HG02571 (cell line): ENCODE measurements around the gene PNMA6F.
"Not testable (repeated sequence)": the region's sequence is repeated elsewhere in the genome, so short reads cannot be mapped to it uniquely, and the experiment has no call there.

Experiments
- ATAC-seq: cut with Tn5 transposase; IDR thresholded peaks from one replicate; pipeline ENCODE4 v1.9.1; 2021; ENCODE audit warnings: mild to moderate bottlenecking, moderate library complexity; ENCODE audit not compliant: unreplicated experiment

PNMA6F gene

DNA sequence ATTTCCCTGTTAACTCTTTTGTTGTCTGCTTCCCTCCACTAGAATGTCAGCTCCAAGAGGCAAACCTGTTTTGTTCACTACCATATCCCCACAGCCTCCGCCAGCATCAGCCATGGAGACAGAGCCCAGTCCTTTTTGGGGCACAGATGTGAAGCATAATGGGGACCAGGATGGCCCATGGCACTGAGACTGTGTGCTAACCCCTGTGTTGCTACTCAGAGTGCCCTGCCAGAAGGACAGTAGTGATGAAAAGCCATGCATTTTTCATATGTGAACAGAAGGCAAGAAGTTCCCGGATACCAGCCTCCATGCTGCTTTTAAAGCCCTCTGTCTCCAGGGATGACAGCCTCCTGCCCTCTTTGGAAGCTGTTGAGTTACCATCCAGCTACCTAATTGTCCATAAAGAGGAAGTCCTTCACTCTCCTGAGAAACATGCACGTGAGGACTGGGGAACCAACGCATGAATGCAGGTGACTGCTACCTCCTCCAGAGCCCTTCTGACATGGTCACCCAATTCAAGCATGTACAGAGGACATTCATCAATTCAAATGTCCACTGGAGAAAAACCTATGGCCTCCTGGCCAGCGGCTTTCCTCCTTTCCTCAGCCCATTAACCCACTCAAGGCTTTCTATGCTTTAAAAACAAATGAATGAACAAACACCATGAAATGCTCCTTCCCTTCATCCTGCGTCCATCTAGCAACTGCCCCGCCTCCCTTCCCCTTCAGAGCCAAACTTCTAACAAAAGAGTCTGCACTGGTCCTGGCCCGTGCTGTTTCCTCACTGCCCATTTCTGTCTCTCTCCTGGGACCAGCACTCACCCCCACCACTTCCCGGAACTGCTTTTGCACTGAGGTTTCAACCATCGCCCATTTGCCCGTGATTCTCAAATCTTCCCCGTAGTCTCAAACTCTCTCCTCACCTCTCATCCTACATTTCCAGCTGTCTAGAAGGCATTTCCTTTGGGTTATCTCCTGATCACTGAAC lies 18.0 kb downstream of the PNMA6F start:
- ATAC-seq = no peak

DNA sequence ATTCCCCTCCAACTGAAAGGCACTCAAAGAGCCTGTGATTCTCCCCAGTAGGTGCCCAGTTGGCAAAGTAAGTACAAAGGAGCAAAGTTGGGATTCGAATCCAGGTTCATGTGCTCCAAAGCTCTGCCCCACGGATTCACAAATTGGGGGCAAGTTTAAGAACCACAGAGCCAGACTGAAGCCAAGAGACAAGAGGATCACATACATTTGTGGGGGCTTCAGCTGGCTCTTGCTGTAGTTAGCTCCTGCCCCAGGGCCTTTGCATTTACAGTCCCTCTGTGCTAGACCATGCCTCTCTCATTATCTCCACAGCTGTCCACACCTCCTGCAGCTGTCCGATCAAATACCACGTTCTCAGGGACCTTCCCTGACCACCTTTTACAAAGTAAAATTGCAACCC lies 18.8 kb downstream of the PNMA6F start:
- no peak for ATAC-seq

DNA sequence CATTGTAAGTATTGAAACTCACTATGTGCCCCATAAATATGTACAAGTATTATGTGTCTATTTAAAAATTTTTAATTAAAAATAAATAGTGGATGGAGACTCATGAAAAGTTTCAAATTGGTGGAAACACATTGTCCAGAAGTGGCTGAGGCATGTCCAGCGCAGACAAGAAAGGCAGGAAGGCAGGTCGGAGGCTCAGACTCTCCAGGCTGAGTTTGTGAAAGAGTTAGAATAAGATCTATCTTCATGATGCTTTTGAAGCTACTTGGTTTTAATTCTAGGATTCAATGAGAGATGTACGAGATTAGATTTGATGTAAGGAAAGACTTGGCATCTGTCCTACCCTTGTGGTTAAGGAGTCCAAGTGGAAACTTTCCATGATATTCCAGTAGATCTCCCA lies 19.8 kb downstream of the PNMA6F start:
- no peak for ATAC-seq

DNA sequence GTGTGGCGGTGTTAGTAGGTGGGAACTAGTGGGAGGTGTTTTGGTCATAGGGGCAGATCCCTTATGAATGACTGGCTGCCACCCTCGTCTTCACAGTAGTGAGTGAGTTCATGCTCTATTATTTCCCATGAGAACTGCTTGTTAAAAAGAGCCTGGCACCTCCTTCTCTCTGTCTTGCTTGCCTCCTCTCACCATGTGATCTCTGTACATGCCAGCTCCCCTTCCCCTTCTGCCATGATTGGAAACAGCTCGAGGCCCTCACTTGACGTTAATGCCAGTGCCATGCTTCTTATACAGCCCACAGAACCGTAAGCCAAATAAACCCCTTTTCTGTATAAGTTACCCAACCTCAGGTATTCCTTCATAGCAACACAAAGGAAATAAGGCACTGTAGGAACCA lies 21.7 kb downstream of the PNMA6F start:
- ATAC-seq = no peak

DNA sequence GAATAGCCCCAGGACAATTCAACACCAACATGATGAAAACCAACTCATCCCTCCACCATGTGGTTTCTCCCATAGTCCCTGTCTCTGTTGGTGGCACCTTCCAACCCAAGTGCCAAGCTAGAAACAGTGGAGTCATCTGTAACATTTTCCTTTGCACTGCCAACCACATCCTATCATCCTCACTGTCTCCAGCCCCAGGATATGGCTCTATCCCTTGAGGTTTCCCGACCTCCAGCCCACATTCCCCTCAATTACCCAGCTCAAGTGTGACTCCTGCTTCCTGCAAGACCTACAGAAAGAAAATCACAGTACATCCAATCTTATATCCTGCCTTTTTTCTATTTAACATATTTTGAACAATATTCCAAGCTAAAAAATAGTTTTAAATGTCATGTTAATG lies 24.2 kb downstream of the PNMA6F start:
- ATAC-seq = no peak

DNA sequence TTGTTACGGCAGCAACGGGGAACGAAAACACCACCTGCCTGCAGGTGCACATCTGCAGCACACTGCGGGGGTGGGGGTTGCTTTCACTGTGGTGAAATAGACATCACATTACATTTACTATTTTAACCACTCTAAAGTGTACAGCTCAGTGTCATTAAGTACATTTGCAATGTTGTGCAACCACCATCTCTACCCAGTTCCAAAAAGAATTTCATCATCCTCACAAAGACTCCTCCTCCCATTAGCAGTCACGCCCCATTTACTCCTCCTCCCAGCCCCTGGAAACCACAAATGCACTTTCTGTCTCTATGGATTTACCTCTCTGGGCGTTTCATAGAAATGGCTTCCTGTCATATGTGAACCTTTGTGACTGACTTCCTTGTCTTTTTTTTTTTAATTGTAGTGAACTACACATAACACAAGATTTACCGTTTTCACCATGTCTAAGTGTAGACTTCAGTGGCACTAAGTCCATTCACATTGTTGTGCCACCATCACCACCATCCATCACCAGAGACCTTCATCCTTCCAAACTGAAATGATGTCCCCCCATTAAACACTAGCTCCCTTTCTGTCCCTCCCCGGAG lies 28.0 kb downstream of the PNMA6F start:
- ATAC-seq = not testable (repeated sequence)

DNA sequence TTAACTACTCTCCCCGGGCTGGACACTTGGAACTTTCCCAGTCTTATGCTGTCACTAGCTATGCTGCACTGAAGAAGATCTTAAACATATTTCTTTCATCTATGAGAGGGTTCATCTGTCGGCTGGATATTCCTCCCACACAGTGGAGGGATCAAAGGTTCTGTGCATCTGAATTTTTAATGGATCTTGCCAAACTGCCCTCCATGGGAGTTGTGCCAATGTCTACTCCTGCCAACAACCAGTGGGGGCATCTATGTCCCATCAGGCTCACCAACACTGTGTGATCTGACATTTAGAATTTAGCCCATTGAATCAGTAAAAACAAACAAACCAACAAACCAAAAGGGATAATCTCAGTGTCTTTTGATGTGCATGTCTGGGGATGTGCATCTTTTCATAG lies 32.8 kb downstream of the PNMA6F start:
- ATAC-seq = not testable (repeated sequence)

DNA sequence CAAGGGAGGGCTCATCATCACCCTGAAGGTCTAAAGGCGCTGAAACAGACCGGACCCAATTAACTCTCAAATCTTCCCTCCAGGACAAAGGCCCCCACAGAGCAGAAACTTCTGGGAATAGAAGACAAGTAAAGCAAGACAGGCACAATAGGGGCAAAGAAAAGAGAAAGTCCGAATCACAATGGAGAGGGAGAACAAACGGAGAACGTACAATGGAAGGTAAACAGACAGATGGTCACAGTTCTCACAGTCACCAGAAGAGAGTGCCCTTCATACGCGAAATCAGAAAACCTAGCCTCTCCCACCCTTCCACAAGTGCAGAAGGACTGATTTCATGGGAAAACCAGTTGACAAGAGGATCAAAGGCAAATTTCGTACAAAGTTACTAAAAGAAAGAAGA lies 35.9 kb downstream of the PNMA6F start:
- not testable (repeated sequence) for ATAC-seq

DNA sequence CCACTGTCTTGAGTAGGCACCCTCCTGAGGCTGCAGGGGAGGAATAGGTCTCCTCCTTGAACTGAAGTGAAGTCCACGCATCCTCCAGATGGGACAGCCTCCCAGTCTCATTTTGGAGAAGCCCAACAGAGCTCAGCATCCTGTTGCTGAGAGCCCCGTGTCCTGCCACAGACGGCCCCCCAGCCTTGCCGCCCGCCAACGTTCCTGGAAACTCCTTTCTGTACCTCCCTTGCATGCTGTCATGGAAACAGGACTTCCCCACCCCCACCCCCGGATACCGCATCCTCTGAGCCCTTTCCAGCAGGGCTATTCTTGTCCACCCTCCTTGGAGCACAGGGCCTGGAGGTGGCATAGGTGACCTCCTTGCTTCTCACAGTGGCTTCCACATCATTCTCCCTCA lies 37.6 kb downstream of the PNMA6F start:
- ATAC-seq = not testable (repeated sequence)

DNA sequence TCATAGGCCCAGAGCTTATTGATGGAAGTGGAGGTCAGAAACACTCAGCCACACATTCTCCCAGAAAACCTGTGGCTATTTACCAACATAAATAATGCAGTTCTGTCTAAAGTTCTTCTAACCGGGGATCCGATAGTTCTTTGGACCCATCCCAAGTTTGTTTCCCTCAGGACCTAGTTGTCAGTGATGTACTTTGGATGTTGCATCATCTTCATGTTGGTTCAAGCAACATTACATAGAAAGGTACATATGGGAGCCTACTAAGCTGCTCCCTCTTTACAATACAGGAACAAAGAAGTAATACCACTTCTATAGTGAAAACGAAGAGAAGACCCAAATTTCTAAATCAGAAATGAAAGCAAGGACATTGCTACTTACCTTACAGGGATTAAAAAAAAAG lies 39.8 kb downstream of the PNMA6F start:
- not testable (repeated sequence) for ATAC-seq

DNA sequence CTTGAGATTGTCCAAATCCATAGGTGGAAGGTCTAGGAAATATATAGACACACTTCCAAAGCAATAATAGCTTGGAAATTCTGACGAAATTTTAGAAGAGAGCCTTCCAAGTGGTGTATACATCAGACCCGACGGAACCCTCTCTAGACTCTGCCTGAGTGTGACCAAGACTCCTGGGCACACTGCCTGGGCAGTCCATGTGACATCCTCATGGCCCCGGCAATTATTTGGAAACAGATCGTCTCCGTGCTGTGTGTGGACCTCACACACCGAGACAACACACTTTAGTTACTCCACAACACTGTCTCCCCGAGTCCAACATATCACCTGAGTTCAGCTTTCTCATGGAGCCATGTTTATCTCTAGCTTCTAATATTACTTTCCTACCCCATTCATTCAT lies 42.3 kb downstream of the PNMA6F start:
- not testable (repeated sequence) for ATAC-seq

DNA sequence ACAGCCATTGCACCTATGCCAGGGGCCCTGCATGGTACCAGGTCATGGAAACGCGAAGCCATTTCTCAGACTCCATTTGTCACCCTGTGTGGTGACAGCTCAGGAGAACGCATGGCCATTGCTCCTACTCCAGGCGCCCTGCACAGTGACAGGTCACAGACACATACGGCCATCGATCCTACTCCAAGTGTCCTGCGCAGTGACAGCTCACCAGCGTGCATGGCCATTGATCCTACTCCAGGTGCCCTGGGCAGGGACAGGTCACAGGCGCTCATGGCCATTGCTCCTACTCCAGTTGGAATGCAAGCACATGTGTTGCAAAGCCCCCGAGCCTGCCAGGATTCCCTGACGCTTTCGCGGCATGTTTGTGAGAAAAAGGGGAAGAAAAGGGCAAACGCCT lies 45.5 kb downstream of the PNMA6F start:
- not testable (repeated sequence) for ATAC-seq

DNA sequence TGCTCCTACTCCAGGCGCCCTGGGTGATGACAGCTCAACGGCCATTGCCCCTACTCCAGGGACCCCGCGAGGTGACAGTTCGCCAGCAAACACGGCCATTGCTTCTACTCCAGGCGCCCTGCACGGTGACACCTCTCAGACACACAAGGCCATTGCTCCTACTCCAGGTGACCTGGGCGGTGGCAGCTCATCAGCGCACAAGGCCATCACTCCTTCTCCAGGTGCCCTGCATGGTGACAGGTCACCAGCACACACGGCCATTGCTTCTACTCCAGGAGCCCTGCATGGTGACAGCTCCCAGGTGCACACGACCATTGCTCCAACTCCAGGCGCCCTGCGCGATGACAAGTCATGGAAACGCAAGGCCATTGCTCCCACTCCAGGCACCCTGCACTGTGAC lies 46.1 kb downstream of the PNMA6F start:
- not testable (repeated sequence) for ATAC-seq

DNA sequence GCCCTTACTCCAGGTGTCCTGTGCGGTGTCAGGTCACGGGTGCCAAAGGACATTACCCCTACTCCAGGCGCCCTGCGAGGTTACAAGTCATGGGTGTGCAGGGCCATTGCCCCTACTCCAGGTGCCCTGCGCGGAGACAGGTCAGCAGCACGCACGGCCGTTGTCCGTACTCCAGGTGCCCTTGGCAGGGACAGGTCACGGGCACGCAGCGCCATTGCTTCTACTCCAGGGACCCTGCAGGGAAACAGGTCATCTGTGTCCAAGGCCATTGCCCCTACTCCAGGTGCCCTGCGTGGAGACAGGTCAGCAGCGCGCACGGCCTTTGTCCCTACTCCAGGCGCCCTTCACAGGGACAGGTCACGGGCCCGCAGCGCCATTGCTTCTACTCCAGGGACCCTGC lies 49.0 kb downstream of the PNMA6F start:
- ATAC-seq = not testable (repeated sequence)

DNA sequence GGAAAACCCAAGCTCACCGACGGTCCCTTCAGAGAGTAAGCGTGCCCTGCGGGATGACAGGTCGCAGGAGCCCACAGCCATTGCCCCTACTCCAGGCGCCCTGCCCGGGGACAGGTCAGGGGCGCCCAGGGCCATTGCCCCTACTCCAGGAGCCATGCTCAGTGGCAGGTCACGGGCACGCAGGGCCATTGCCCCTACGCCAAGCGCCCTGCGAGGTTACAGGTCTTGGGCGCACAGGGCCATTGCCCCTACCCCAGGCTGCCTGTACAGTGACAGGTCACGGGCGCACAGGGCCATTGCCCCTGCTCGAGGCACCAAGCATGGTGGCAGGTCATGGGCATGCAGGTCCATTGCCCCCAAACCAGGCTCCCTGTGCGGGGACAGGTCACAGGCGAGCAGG lies 49.5 kb downstream of the PNMA6F start:
- not testable (repeated sequence) for ATAC-seq
